CD4-positive, alpha-beta T cell treated with Interleukin-17A for 4 hours (primary cell): ENCODE data around the gene TMEM72.

Experiments used
- DNase-seq: peaks from one replicate; pipeline ENCODE4 v3.0.0-alpha.2; 2020; ENCODE audit warnings: mixed read lengths

TMEM72 gene

GRCh38 chr10:44981172-44982113, 70.3 kb downstream of the TMEM72 start:
- DNase-seq: no peak

GRCh38 chr10:44982114-44982460, 71.0 kb downstream of the TMEM72 start:
- no peak for DNase-seq

- no peak for DNase-seq
Measured at GRCh38 chr10:44982496-44982895, 71.4 kb downstream of the TMEM72 start.

- no peak for DNase-seq
Measured at GRCh38 chr10:44983066-44983894, 72.1 kb downstream of the TMEM72 start.

- DNase-seq: no peak
Measured at GRCh38 chr10:44983895-44984278, 72.8 kb downstream of the TMEM72 start.

- DNase-seq: no peak
Measured at GRCh38 chr10:44984671-44985101, 73.5 kb downstream of the TMEM72 start.

- no peak for DNase-seq
Measured at GRCh38 chr10:44985175-44985681, 74.1 kb downstream of the TMEM72 start.

GRCh38 chr10:44986179-44986578, 75.0 kb downstream of the TMEM72 start:
- DNase-seq: no peak
